ENCODE data around the gene CPA2.

Gene CPA2

GRCh38 chr7:130275826-130276297 lies 9.2 kb downstream of the CPA2 start:
- no peak for DNase-seq (ENCODE audit: extremely low spot score)
- CTCF ChIA-PET, result no interaction called here

GRCh38 chr7:130276796-130277762 lies 10.4 kb downstream of the CPA2 start:
- ChIA-PET POLR2A (no interaction called here), CTCF (no interaction called here)
- no peak for DNase-seq (ENCODE audit: extremely low spot score)
- no peak for TF ChIP-seq CTCF (IDR thresholded peaks at IDR 0.05; ENCODE audit: control extremely low read depth, extremely low read depth, low read depth, missing control alignments)

More at GRCh38 chr7:130275826-130276297, 9.2 kb downstream of the CPA2 start:
- no peak for TF ChIP-seq CTCF (IDR thresholded peaks at IDR 0.05; ENCODE audit: control extremely low read depth, extremely low read depth, low read depth, missing control alignments)
- POLR2A ChIA-PET, result no interaction called here

- no peak for DNase-seq (ENCODE audit: extremely low spot score)
- peak; percentile 16 for TF ChIP-seq CTCF (IDR thresholded peaks at IDR 0.05; ENCODE audit: control extremely low read depth, extremely low read depth, low read depth, missing control alignments)
- ChIA-PET CTCF (interaction anchor here (1.0 kb wide), 2 partner anchors 36 to 528 kb away, joined by 3 to 4 read pairs; no protein-coding TSS in a partner anchor), POLR2A (interaction anchor here (0.6 kb wide), 1 partner anchor 13 kb away, joined by 3 read pairs; no protein-coding TSS in a partner anchor)
Measured at GRCh38 chr7:130277763-130278643, 11.3 kb downstream of the CPA2 start.

- no peak for TF ChIP-seq CTCF (IDR thresholded peaks at IDR 0.05; ENCODE audit: control extremely low read depth, extremely low read depth, low read depth, missing control alignments)
- ChIA-PET POLR2A (interaction anchor here (0.6 kb wide), 1 partner anchor 14 kb away, joined by 3 read pairs; no protein-coding TSS in a partner anchor), CTCF (interaction anchor here (1.0 to 1.2 kb wide), 4 partner anchors 17 to 527 kb away, joined by 3 to 4 read pairs (median 3); no protein-coding TSS in a partner anchor)
- DNase-seq (ENCODE audit: extremely low spot score), result no peak
Measured at GRCh38 chr7:130278860-130279259, 12.2 kb downstream of the CPA2 start.

GRCh38 chr7:130279286-130279685 lies 12.6 kb downstream of the CPA2 start:
- DNase-seq (ENCODE audit: extremely low spot score), result no peak
- POLR2A ChIA-PET, result no interaction called here

More at GRCh38 chr7:130279286-130279685, 12.6 kb downstream of the CPA2 start:
- CTCF ChIA-PET, result interaction anchor here (0.8 to 1.2 kb wide), 3 partner anchors 14 to 39 kb away, joined by 3 read pairs; partner anchors contain the start of gene CPA4
- TF ChIP-seq CTCF (IDR thresholded peaks at IDR 0.05; ENCODE audit: control extremely low read depth, extremely low read depth, low read depth, missing control alignments), result no peak
